ENCODE results near the gene ADAR. TPM values are rescaled to one million over a fixed set of nuclear protein-coding genes. Genes with fewer than 3 reads are reported as not detected.

The ADAR gene
- total RNA-seq, 1 experiment from 2014 or later = 190 TPM

DNA sequence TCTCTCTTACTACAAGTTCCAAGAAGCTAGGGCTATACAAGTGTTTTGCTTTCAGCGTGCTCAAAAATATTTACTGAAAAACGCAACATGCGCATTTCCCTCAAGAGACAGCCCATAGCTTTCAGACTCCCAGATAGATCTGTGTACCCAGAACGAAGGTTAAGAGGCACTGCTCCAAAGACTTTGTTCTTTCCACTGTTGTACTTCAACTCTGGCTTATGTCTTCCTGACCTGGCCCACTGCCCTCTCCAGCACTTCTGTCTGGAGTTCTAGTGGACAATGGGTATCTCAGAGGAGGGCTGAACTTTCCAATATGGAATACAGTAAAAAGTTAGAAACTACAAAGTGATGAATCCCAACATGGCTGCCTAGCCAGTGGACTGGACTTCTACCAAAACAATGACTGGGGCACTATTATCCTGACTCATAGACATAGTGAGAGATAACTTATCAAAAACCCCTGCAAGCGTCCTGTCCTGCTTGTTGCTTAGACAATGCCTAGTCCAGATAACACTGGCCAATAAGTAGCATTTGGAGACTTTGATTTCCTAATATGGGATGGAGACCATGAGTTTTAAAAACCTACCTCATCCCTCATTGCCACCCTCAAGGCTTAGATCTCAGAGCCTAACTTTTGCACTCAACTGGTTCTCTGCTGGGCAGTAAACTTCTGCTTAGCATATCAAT is 8.8 kb upstream of the ADAR start:
- TF ChIP-seq, protein P1, sequence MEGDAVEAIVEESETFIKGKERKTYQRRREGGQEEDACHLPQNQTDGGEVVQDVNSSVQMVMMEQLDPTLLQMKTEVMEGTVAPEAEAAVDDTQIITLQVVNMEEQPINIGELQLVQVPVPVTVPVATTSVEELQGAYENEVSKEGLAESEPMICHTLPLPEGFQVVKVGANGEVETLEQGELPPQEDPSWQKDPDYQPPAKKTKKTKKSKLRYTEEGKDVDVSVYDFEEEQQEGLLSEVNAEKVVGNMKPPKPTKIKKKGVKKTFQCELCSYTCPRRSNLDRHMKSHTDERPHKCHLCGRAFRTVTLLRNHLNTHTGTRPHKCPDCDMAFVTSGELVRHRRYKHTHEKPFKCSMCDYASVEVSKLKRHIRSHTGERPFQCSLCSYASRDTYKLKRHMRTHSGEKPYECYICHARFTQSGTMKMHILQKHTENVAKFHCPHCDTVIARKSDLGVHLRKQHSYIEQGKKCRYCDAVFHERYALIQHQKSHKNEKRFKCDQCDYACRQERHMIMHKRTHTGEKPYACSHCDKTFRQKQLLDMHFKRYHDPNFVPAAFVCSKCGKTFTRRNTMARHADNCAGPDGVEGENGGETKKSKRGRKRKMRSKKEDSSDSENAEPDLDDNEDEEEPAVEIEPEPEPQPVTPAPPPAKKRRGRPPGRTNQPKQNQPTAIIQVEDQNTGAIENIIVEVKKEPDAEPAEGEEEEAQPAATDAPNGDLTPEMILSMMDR (IDR thresholded peaks at IDR 0.05; ENCODE audit: insufficient read depth in 1 of 2, low read depth in 1 of 2, low read length in 1 of 2, severe bottlenecking in 1 of 2, unreplicated experiment in 1 of 2) = no peak
- peaks cover 21% of the 10 kb centered on the region for H3K4me1 ChIP-seq
- Mint-ChIP-seq H3K4me3 (ENCODE audit: unreplicated experiment) (no peak overlapping the region), H3K27me3 (ENCODE audit: insufficient read depth, unreplicated experiment) (no peaks in the 10 kb centered on the region), H3K9me3 (ENCODE audit: unreplicated experiment) (no peaks in the 10 kb centered on the region), H3K4me1 (ENCODE audit: low read depth, unreplicated experiment) (peaks cover 15% of the 10 kb centered on the region), H3K27ac (ENCODE audit: unreplicated experiment) (no peak overlapping the region), H3K36me3 (ENCODE audit: insufficient read depth, unreplicated experiment) (peaks cover 7% of the 10 kb centered on the region)
- POLR2A ChIA-PET = no interaction called here
- H3K4me3 ChIP-seq (ENCODE audit: low read depth, low read length) = no peak overlapping the region
- intact Hi-C loops (cut with micrococcal nuclease; ENCODE audit: unreplicated experiment) = no loop called here
- CTCF ChIA-PET = no interaction called here
- BruUV-seq (replicated peaks) = no TSS peak
- no peak for DNase-seq
- no peaks in the 10 kb centered on the region for H3K36me3 ChIP-seq (ENCODE audit: control insufficient read depth, insufficient read depth, low read length)
- H3K27me3 ChIP-seq (replicated peaks; ENCODE audit: control insufficient read depth, insufficient read depth, low read length) = no peaks in the 10 kb centered on the region
- H3K9me3 ChIP-seq = no peaks in the 10 kb centered on the region

DNA sequence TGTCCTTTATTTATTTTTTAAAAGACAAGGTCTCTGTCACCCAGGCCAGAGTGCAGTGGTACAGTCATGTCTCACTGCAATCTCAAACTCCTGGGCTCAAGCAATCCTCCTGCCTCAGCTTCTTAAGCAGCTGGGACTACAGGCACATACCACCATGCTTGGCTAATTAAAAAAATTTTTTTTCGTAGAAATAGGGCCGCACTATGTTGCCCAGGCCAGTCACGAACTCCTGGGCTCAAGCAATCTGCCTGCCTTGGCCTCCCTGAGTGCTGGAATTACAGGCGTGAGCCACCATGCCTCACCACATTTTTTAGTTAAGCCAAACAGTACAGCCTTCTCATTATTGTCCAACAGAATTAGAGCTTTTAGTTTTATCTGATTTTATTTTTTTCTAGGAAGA is 7.4 kb upstream of the ADAR start:
- H3K27me3 Mint-ChIP-seq (ENCODE audit: insufficient read depth, unreplicated experiment) = no peaks in the 10 kb centered on the region
- no peak overlapping the region for H3K27ac Mint-ChIP-seq (ENCODE audit: unreplicated experiment)
- Histone ChIP-seq H3K9me3 (no peaks in the 10 kb centered on the region), H3K4me1 (peaks cover 21% of the 10 kb centered on the region), H3K27me3 (replicated peaks; ENCODE audit: control insufficient read depth, insufficient read depth, low read length) (no peaks in the 10 kb centered on the region), H3K36me3 (ENCODE audit: control insufficient read depth, insufficient read depth, low read length) (no peaks in the 10 kb centered on the region), H3K4me3 (ENCODE audit: low read depth, low read length) (no peak overlapping the region)
- intact Hi-C loops (cut with micrococcal nuclease; ENCODE audit: unreplicated experiment) = no loop called here
- H3K4me3 Mint-ChIP-seq (ENCODE audit: unreplicated experiment) = no peak overlapping the region
- no peak for DNase-seq
- no peaks in the 10 kb centered on the region for H3K9me3 Mint-ChIP-seq (ENCODE audit: unreplicated experiment)
- BruUV-seq (replicated peaks) = no TSS peak
- POLR2A ChIA-PET = no interaction called here
- TF ChIP-seq, protein P1 (IDR thresholded peaks at IDR 0.05; ENCODE audit: insufficient read depth in 1 of 2, low read depth in 1 of 2, low read length in 1 of 2, severe bottlenecking in 1 of 2, unreplicated experiment in 1 of 2) = no peak
- CTCF ChIA-PET = interaction anchor here (1.2 kb wide), 1 partner anchor 56 kb away, joined by 5 read pairs; no protein-coding TSS in a partner anchor
- peaks cover 5% of the 10 kb centered on the region for H3K36me3 Mint-ChIP-seq (ENCODE audit: insufficient read depth, unreplicated experiment)
- H3K4me1 Mint-ChIP-seq (ENCODE audit: low read depth, unreplicated experiment) = peaks cover 15% of the 10 kb centered on the region

DNA sequence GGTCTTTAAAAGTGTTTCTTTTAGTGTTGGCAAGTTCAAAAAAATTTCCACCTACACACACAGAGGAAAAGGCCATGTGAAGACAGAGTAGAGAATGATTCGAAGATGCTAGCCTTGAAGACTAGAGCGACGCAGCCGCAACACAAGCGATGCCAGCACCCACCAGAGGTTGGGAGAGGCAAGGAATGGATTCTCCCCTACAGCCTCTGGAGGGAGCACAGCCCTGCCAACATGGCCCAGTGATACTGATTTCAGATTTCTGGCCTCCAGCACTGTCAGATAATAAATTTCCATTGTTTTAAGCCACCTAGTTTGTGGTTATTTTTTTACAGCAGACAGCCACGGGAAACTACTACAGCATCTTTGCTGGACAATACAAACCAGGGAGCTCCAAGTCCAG is 6.9 kb upstream of the ADAR start:
- no peak overlapping the region for H3K27ac Mint-ChIP-seq (ENCODE audit: unreplicated experiment)
- Histone ChIP-seq H3K9me3 (no peaks in the 10 kb centered on the region), H3K4me1 (peaks cover 21% of the 10 kb centered on the region), H3K27me3 (replicated peaks; ENCODE audit: control insufficient read depth, insufficient read depth, low read length) (no peaks in the 10 kb centered on the region), H3K36me3 (ENCODE audit: control insufficient read depth, insufficient read depth, low read length) (no peaks in the 10 kb centered on the region), H3K4me3 (ENCODE audit: low read depth, low read length) (no peak overlapping the region)
- DNase-seq = no peak
- no peak overlapping the region for H3K4me3 Mint-ChIP-seq (ENCODE audit: unreplicated experiment)
- no peaks in the 10 kb centered on the region for H3K9me3 Mint-ChIP-seq (ENCODE audit: unreplicated experiment)
- ChIA-PET POLR2A (no interaction called here), CTCF (interaction anchor here (1.2 kb wide), 1 partner anchor 55 kb away, joined by 5 read pairs; no protein-coding TSS in a partner anchor)
- TF ChIP-seq, protein P1 (IDR thresholded peaks at IDR 0.05; ENCODE audit: insufficient read depth in 1 of 2, low read depth in 1 of 2, low read length in 1 of 2, severe bottlenecking in 1 of 2, unreplicated experiment in 1 of 2) = no peak
- peaks cover 5% of the 10 kb centered on the region for H3K36me3 Mint-ChIP-seq (ENCODE audit: insufficient read depth, unreplicated experiment)
- H3K4me1 Mint-ChIP-seq (ENCODE audit: low read depth, unreplicated experiment) = peaks cover 16% of the 10 kb centered on the region
- intact Hi-C loops (cut with micrococcal nuclease; ENCODE audit: unreplicated experiment) = no loop called here
- BruUV-seq (replicated peaks) = no TSS peak
- no peaks in the 10 kb centered on the region for H3K27me3 Mint-ChIP-seq (ENCODE audit: insufficient read depth, unreplicated experiment)
